Bronchial epithelial cell (primary cell): ENCODE measurements around the gene SORBS1. TPM values are rescaled to one million over a fixed set of nuclear protein-coding genes. Genes with fewer than 3 reads are reported as not detected.
A peak's percentile ranks its signal among the peaks of the same experiment; 100 is the strongest.

Source experiments
- DNase-seq: peaks from one replicate; pipeline ENCODE4 v3.0.0-alpha.2; 2010; ENCODE audit warnings: low read depth
- FAIRE-seq: peaks from 2 replicates; lab custom pipeline; 2011; peaks lifted over from hg19 to GRCh38; lab: Jason Lieb, UNC
- H3K27me3 ChIP-seq: 2 replicates; pipeline ENCODE4 v1.5.1; 2011; ENCODE audit warnings: low read length; ENCODE audit not compliant: control insufficient read depth, insufficient read depth
- H3K36me3 ChIP-seq: 2 replicates; pipeline ENCODE4 v1.5.1; 2011; ENCODE audit warnings: low read length; ENCODE audit not compliant: control insufficient read depth, insufficient read depth
- H3K4me3 ChIP-seq: 2 replicates; pipeline ENCODE4 v1.5.1; 2011; ENCODE audit warnings: mild to moderate bottlenecking, low read depth, low read length, control low read depth
- total RNA-seq: library from RNA; depleted of rRNA; stranded (reverse); fragments of >200 nt; gene quantifications from 2 replicates; pipeline ENCODE4 v1.2.1, GENCODE V29; 2014
- TF ChIP-seq, protein P1 (sequence below): IDR thresholded peaks from 2 replicates; pipeline ENCODE4 v1.5.1; 2011; ENCODE audit warnings: mild to moderate bottlenecking, moderate library complexity, low read length, control low read depth, inconsistent platforms; ENCODE audit not compliant: insufficient read depth, severe bottlenecking

SORBS1 gene
- total RNA-seq, 1 donor from 2014 or later: under 0.01 TPM

DNA sequence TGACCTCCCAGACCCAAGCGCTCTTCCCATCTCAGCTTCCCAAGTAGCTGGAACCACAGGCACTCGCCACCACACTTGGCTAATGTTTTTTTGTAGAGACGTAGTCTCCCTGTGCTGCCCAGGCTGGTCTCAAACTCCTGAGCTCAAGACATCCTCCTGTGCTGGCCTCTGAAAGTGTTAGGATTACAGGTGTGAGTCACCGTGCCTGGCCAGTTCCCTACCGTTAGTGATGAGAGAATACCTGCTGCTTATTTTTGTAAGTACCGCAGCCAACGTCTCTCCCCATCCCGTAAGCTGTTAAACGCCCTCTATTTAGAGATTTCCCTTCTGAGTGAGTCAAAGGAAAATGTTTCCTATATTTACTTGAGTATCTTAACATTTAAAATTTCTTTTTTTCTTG is 231.9 kb downstream of the SORBS1 start:
- FAIRE-seq (no peak), DNase-seq (peak; percentile 72)

DNA sequence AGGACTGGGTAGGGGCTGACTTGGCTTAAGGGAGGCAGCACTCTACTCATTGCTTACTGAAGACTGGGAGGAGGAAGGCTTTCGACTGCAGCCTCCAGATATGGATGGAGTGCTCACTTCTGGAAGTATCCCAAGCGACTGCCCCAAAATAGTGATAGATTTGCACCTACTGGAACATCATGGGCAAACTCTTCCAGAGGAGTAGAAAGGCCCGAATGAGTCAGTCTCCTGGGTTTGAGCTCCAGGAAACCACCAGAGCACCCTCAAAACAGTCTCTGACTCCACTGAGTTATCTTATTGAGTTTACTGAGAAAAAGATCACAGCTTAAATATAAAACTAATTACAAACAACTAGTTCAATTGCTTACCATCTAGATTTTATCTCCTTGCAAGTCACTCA is 233.2 kb downstream of the SORBS1 start:
- H3K36me3 ChIP-seq: no peaks in the 10 kb centered on the region
- no peaks in the 10 kb centered on the region for H3K27me3 ChIP-seq
- H3K4me3 ChIP-seq: no peak overlapping the region
- DNase-seq (no peak), FAIRE-seq (no peak)
- TF ChIP-seq, protein P1, sequence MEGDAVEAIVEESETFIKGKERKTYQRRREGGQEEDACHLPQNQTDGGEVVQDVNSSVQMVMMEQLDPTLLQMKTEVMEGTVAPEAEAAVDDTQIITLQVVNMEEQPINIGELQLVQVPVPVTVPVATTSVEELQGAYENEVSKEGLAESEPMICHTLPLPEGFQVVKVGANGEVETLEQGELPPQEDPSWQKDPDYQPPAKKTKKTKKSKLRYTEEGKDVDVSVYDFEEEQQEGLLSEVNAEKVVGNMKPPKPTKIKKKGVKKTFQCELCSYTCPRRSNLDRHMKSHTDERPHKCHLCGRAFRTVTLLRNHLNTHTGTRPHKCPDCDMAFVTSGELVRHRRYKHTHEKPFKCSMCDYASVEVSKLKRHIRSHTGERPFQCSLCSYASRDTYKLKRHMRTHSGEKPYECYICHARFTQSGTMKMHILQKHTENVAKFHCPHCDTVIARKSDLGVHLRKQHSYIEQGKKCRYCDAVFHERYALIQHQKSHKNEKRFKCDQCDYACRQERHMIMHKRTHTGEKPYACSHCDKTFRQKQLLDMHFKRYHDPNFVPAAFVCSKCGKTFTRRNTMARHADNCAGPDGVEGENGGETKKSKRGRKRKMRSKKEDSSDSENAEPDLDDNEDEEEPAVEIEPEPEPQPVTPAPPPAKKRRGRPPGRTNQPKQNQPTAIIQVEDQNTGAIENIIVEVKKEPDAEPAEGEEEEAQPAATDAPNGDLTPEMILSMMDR: no peak

More for the DNA sequence above, 231.9 kb downstream of the SORBS1 start:
- Histone ChIP-seq H3K4me3 (no peak overlapping the region), H3K27me3 (no peaks in the 10 kb centered on the region), H3K36me3 (no peaks in the 10 kb centered on the region)
- TF ChIP-seq, protein P1: no peak

DNA sequence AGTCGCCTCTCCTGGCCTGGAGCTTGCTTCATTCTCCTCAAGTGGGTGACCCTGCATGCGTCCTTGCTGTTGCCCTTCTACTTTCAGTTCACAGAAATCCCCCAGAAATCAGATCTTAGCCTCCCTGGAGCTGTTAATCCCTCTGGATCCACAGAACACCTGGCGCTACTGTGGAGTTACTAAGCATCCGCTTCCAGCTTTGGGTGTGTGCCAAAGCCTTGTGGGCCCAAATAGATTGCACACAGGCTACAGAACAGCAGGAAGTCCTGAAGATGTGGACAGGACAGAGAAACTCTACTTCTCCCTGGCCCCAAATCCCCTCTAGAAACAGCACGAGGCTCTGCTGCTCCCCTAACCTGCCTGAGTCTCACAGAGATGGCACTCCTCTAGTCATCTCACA is 233.8 kb downstream of the SORBS1 start:
- peak; percentile 68 for DNase-seq
- FAIRE-seq: no peak
- TF ChIP-seq, protein P1: peak; percentile 4

DNA sequence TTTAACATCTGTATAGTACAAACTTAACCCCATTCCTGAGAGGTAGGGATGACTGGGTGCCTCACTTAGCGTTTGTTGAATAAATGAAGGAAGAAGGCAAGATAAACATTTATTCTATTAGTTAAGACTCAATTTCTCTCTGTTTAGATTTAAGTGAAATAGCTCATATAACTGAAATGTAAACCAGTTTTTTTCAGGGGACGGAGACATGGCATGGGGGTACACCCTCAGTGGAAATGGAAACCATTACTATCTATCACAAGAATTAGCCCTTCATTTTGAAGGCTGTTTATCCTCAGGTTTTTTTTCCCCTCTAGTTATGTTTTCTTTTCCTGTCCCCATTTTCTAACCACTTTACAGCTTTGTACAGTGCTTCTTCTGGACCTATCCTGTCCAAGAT is 234.8 kb downstream of the SORBS1 start:
- FAIRE-seq (no peak), DNase-seq (no peak)
- Histone ChIP-seq H3K4me3 (no peak overlapping the region), H3K36me3 (no peaks in the 10 kb centered on the region), H3K27me3 (no peaks in the 10 kb centered on the region)
- TF ChIP-seq, protein P1: no peak

More for the DNA sequence above, 233.8 kb downstream of the SORBS1 start:
- H3K36me3 ChIP-seq: no peaks in the 10 kb centered on the region
- H3K27me3 ChIP-seq: no peaks in the 10 kb centered on the region
- H3K4me3 ChIP-seq: no peak overlapping the region

DNA sequence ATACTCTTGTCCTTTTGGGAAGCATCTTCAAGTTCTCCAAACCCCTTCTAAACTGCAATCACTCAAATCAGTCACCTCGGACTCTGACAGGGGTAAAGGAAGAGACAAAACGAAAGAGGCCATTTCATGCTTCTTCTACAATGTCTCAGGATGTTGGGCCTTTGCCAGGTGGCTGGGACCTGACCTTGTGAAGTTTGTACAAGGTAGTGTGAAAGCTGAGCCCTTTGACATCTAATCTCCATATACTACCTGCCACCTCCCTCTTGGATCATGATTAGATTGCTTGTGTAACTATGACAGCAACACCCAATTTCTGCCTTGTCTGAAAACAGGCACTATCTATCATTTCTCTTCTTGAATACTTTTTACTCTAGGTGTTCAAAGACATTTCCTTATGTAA is 235.3 kb downstream of the SORBS1 start:
- DNase-seq (no peak), FAIRE-seq (no peak)
- Histone ChIP-seq H3K36me3 (no peaks in the 10 kb centered on the region), H3K27me3 (no peaks in the 10 kb centered on the region), H3K4me3 (no peak overlapping the region)
- TF ChIP-seq, protein P1: no peak
